IMR-90 (cell line): Measurements from ENCODE around the gene ERC2. TPM values are rescaled to one million over a fixed set of nuclear protein-coding genes. Genes with fewer than 3 reads are reported as not detected.

ENCODE experiments used
- ATAC-seq: fragments of 200-7000 bp; cut with Tn5 transposase; 2 replicates; pipeline ENCODE4 v1.9.1; 2020; ENCODE audit warnings: low read depth, mild to moderate bottlenecking, moderate library complexity
- BruUV-seq: library from RNA; stranded (reverse); fragments of 400-500 nt; replicated peaks from 2 replicates; lab custom pipeline; 2021; lab: Mats Ljungman, UMichigan
- CTCF ChIA-PET: fragments of 300-600 bp; formaldehyde crosslinking; extraction: SDS; loops from one replicate; lab custom pipeline; 2021; ENCODE audit warnings: antibody characterized with exemption; lab: Yijun Ruan, JAX
- POLR2A ChIA-PET: fragments of 300-600 bp; sonication (Branson Sonifier 250); formaldehyde crosslinking; loops from one replicate; lab custom pipeline; 2022; ENCODE audit warnings: antibody characterized with exemption; ENCODE audit not compliant: unreplicated experiment; lab: Charles Lee
- DNase-seq: peaks from one replicate; pipeline ENCODE4 v3.0.0; 2013
- H2AFZ ChIP-seq: replicated peaks from 2 replicates; pipeline ENCODE3; 2013; ENCODE audit warnings: low read length, mild to moderate bottlenecking; ENCODE audit not compliant: poor library complexity
- H2AK5ac ChIP-seq: 2 replicates; pipeline ENCODE4 v1.6.1; 2013; ENCODE audit warnings: low read depth, low read length, inconsistent platforms
- H2AK9ac ChIP-seq: replicated peaks from 2 replicates; pipeline ENCODE3; 2013; ENCODE audit warnings: mild to moderate bottlenecking, low read depth, low read length, moderate library complexity; ENCODE audit not compliant: poor library complexity
- H2BK120ac ChIP-seq: 2 replicates; pipeline ENCODE4 v1.6.1; 2013; ENCODE audit warnings: low read depth, low read length, inconsistent platforms
- H2BK15ac ChIP-seq: 3 replicates; pipeline ENCODE4 v1.6.1; 2013; ENCODE audit warnings: low read depth, low read length, inconsistent platforms
- H2BK20ac ChIP-seq: 2 replicates; pipeline ENCODE4 v1.6.1; 2013; ENCODE audit warnings: low read depth, mild to moderate bottlenecking, inconsistent platforms, low read length, moderate library complexity
- H2BK5ac ChIP-seq: 2 replicates; pipeline ENCODE4 v1.6.1; 2013; ENCODE audit warnings: mild to moderate bottlenecking, low read depth, low read length, inconsistent platforms; ENCODE audit not compliant: poor library complexity, severe bottlenecking
- H3K14ac ChIP-seq: replicated peaks from 2 replicates; pipeline ENCODE4 v1.6.1; 2013; ENCODE audit warnings: low read depth, low read length, inconsistent platforms
- H3K18ac ChIP-seq: 2 replicates; pipeline ENCODE4 v1.6.1; 2013; ENCODE audit warnings: low read depth, low read length, control low read depth
- H3K23ac ChIP-seq: 2 replicates; pipeline ENCODE4 v1.6.1; 2013; ENCODE audit warnings: low read depth, low read length, inconsistent platforms
- H3K27ac ChIP-seq: 2 replicates; pipeline ENCODE4 v1.5.1; 2013; ENCODE audit warnings: mild to moderate bottlenecking, control low read depth, low read length; ENCODE audit not compliant: insufficient read depth
- H3K27me3 ChIP-seq: 2 replicates; pipeline ENCODE4 v1.6.1; 2013; ENCODE audit warnings: low read length; ENCODE audit not compliant: control insufficient read depth, insufficient read depth
- H3K36me3 ChIP-seq: 2 replicates; pipeline ENCODE4 v1.6.1; 2013; ENCODE audit warnings: low read length, mixed read lengths; ENCODE audit not compliant: control insufficient read depth, insufficient read depth
- H3K4ac ChIP-seq: 2 replicates; pipeline ENCODE4 v1.6.1; 2013; ENCODE audit warnings: low read depth, low read length, inconsistent platforms
- H3K4me1 ChIP-seq: 2 replicates; pipeline ENCODE4 v1.6.1; 2013; ENCODE audit warnings: low read length, mixed read lengths; ENCODE audit not compliant: control insufficient read depth, insufficient read depth
- H3K4me2 ChIP-seq: 2 replicates; pipeline ENCODE4 v1.6.1; 2013; ENCODE audit warnings: low read depth, mild to moderate bottlenecking, control low read depth, low read length, moderate library complexity
- H3K4me3 ChIP-seq: 2 replicates; pipeline ENCODE4 v1.5.1; 2013; ENCODE audit warnings: low read depth, mild to moderate bottlenecking, control low read depth, low read length, moderate library complexity; ENCODE audit not compliant: insufficient read depth
- H3K56ac ChIP-seq: 2 replicates; pipeline ENCODE4 v1.6.1; 2013; ENCODE audit warnings: low read length, inconsistent platforms; ENCODE audit not compliant: insufficient read depth; ENCODE audit errors: extremely low read depth
- H3K79me1 ChIP-seq, 2 experiments: 2 replicates each; pipeline ENCODE4 v1.6.1; 2013; ENCODE audit warnings: low read length in 2 of 2, inconsistent platforms in 1 of 2, low read depth in 1 of 2
- H3K9ac ChIP-seq: 2 replicates; pipeline ENCODE4 v1.6.1; 2013; ENCODE audit warnings: low read depth, low read length, control low read depth
- H3K9me1 ChIP-seq: 2 replicates; pipeline ENCODE4 v1.6.1; 2013; ENCODE audit warnings: low read length, inconsistent platforms; ENCODE audit not compliant: insufficient read depth
- H3K9me3 ChIP-seq: 2 replicates; pipeline ENCODE4 v1.6.1; 2013; ENCODE audit warnings: low read length; ENCODE audit not compliant: control insufficient read depth, insufficient read depth
- H4K20me1 ChIP-seq: 2 replicates; pipeline ENCODE4 v1.6.1; 2013; ENCODE audit warnings: low read length, inconsistent platforms; ENCODE audit not compliant: insufficient read depth
- H4K5ac ChIP-seq: 2 replicates; pipeline ENCODE4 v1.6.1; 2013; ENCODE audit warnings: mild to moderate bottlenecking, low read depth, low read length, control low read depth
- H4K8ac ChIP-seq, 2 experiments: 2 replicates each; pipeline ENCODE4 v1.6.1; 2013; ENCODE audit warnings: low read depth in 2 of 2, low read length in 2 of 2, control low read depth in 1 of 2, inconsistent platforms in 1 of 2
- H4K91ac ChIP-seq: 2 replicates; pipeline ENCODE4 v1.6.1; 2013; ENCODE audit warnings: low read depth, low read length, inconsistent platforms; ENCODE audit not compliant: insufficient read depth
- CEBPB ChIP-seq: IDR thresholded peaks from 2 replicates; pipeline ENCODE4 v1.6.1; 2012; ENCODE audit warnings: low read depth, low read length, improper control_type of control experiment
- CHD1 ChIP-seq: IDR thresholded peaks from 2 replicates; pipeline ENCODE4 v1.6.1; 2012; ENCODE audit warnings: low read depth, low read length, improper control_type of control experiment
- CTCF ChIP-seq: conservative IDR thresholded peaks from 2 replicates; pipeline ENCODE4 v1.5.1; 2012; ENCODE audit warnings: mild to moderate bottlenecking, low read depth, low read length, improper control_type of control experiment
- FOS ChIP-seq: fragments of 150-350 bp; IDR thresholded peaks from 2 replicates; pipeline ENCODE4 v1.6.1; 2016; ENCODE audit warnings: low read depth, low read length
- MAFK ChIP-seq: IDR thresholded peaks from 2 replicates; pipeline ENCODE4 v1.6.1; 2012; ENCODE audit warnings: low read depth, low read length, improper control_type of control experiment
- MAZ ChIP-seq: IDR thresholded peaks from 2 replicates; pipeline ENCODE4 v1.6.1; 2012; ENCODE audit warnings: low read depth, mild to moderate bottlenecking, low read length, improper control_type of control experiment, moderate library complexity, borderline replicate concordance
- RFX5 ChIP-seq: IDR thresholded peaks from 2 replicates; pipeline ENCODE4 v1.8.0; 2012; ENCODE audit warnings: low read depth, mild to moderate bottlenecking, low read length, moderate library complexity
- WGBS, 2 experiments: methylation state at CpG; one replicate each; pipeline versions ENCODE4 v1.1.5 to v1.1.7; 2013; ENCODE audit warnings: missing lambda C conversion rate in 2 of 2; ENCODE audit not compliant: insufficient read length in 1 of 2; ENCODE audit errors: extremely low coverage in 2 of 2; 5-methylcytosine and 5-hydroxymethylcytosine counted together
- dilution Hi-C: fragments of 300-500 bp; cut with HindIII; formaldehyde crosslinking; loops from one replicate; pipeline ENCODE4 v1.14.3; 2018; ENCODE audit warnings: low sequenced_read_pairs; ENCODE audit not compliant: unreplicated experiment
- in situ Hi-C: fragments of 300-500 bp; cut with MboI; formaldehyde crosslinking; loops from 3 replicates; pipeline ENCODE4 v1.14.3; 2019; ENCODE audit warnings: low sequenced_read_pairs, inconsistent platforms, mixed read lengths
- intact Hi-C: fragments of 100-400 bp; cut with micrococcal nuclease; formaldehyde crosslinking; loops from 2 replicates; pipeline ENCODE4 v1.10.0; 2022
- polyA plus RNA-seq, 3 experiments: library from polyadenylated mRNA; depleted of rRNA; stranded (reverse); fragments of >200 nt; gene quantifications; 2 replicates each; pipeline ENCODE4 v1.2.3, GENCODE V29; 2012; ENCODE audit warnings: low replicate concordance in 1 of 3
- total RNA-seq: library from RNA; depleted of rRNA; stranded (reverse); fragments of >200 nt; gene quantifications from 2 replicates; pipeline ENCODE4 v1.2.3, GENCODE V29; 2012

Gene ERC2
- total and polyA plus RNA-seq, 2 of the 4 experiments (the other 2 are of a cell fraction): 0.17 to 0.18 TPM

- CTCF ChIA-PET: interaction anchor here (0.6 kb wide), 1 partner anchor 1303 kb away, joined by 8 read pairs; no protein-coding TSS in a partner anchor
- Histone ChIP-seq H2AFZ (no peak overlapping the region), H3K4me3 (no peak overlapping the region), H2BK120ac (no peak overlapping the region), H3K18ac (no peak overlapping the region), H3K4ac (no peak overlapping the region), H3K23ac (no peak overlapping the region), H4K91ac (no peak overlapping the region), H2BK5ac (no peak overlapping the region), H4K5ac (no peak overlapping the region), H3K4me2 (peak overlapping the region; percentile 45; the same call in 1 of the 2 replicates), H2AK9ac (no peak overlapping the region), H3K36me3 (no peaks in the 10 kb centered on the region), H3K9me3 (no peaks in the 10 kb centered on the region), H3K9ac (no peak overlapping the region), H4K20me1 (no peaks in the 10 kb centered on the region; the same call in 1 of the 2 replicates), H3K14ac (no peak overlapping the region), H2BK15ac (no peak overlapping the region), H3K4me1 (peaks cover 3% of the 10 kb centered on the region), H3K79me1 (no peaks in the 10 kb centered on the region), H2BK20ac (no peak overlapping the region), H3K56ac (no peak overlapping the region), H3K27ac (no peak overlapping the region), H4K8ac (no peak overlapping the region), H3K27me3 (peaks cover 8% of the 10 kb centered on the region), H2AK5ac (no peak overlapping the region), H3K9me1 (no peaks in the 10 kb centered on the region)
- intact Hi-C loops: loop anchor here (5.0 to 10.0 kb wide), 2 partner anchors 649 to 1134 kb away; partner anchors contain the start of gene WNT5A
- POLR2A ChIA-PET: no interaction called here
- BruUV-seq: no TSS peak
- ATAC-seq (peak; percentile 46), DNase-seq (peak; percentile 70)
- TF ChIP-seq FOS: peak; percentile 21; the same call in 1 of the 2 replicates
- TF ChIP-seq MAZ: no peak
- no peak for TF ChIP-seq MAFK
- TF ChIP-seq CTCF: no peak
- no peak for TF ChIP-seq RFX5
- no peak for TF ChIP-seq CHD1
- peak; percentile 81 for TF ChIP-seq CEBPB
- in situ Hi-C loops: no loop called here
- no CpG with 5 or more reads among the region's 2 CpGs for WGBS, 2 experiments
- dilution Hi-C loops: no loop called here
Measured at GRCh38 chr3:56133423-56133822, 334.8 kb downstream of the ERC2 start.
